Stimulated activated naive CD4-positive, alpha-beta T cell treated with Interleukin-2 at 50 U/mL for 16 hours (primary cell): ENCODE data around the gene HERPUD2.
"Not testable (repeated sequence)": the region's sequence is repeated elsewhere in the genome, so short reads cannot be mapped to it uniquely, and the experiment has no call there.

Experiments used
- DNase-seq: peaks from one replicate; lab custom pipeline; 2025; lab: John Stamatoyannopoulos, UW

HERPUD2 gene

DNA sequence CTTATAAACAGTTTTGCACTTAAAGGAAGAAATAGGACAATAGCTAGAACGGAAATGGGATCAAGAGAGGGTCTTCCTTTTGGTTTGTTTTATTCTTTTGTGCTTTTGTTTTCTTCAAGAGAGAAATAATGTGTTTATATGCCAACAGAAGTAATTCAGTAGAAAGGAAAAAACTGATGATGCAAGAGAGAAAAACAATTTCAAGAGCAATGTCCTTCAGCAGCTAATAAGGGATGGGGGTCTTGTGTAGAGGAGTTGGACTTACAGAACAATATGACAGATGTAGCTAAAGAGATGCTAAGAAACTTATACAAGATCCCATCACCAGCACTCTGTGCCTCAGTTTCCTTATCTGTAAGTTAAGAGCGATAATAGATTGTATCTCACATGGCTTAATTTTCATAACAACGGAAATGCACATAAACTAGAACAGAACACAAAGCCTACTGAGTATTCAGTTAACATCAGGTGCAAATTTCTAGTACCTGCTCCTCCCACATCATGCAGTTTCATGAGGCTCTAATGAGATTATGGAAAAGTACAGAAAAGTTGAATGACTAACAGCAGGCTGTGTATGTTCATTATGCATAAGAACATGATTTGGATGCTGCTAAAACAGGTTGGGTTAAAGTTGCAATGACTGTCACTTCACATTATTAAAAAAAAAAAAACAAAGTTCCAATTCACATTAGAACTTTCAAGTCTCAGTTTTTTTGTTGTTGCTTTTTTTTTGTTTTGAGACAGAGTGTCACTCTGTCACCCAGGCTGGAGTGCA lies 17.2 kb downstream of the HERPUD2 start:
- no peak for DNase-seq

DNA sequence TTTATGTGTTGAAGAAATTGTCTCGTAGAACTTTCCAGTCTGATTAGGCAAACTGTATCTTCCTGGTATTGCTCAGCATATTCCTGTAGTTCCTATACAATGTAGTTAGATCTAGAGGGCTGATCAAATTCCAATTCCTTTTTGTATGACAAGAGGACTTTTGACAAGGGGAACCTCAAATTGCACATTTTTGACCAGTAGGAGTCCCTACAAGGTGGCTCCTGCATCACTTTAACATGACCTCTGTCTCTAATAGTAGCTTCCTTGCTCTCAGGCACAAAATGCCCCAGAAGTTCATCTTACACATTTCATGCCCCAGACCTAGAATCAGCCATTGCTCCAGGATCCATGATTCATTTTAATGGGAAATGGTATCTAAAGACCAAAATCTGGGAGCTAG lies 18.7 kb downstream of the HERPUD2 start:
- no peak for DNase-seq

DNA sequence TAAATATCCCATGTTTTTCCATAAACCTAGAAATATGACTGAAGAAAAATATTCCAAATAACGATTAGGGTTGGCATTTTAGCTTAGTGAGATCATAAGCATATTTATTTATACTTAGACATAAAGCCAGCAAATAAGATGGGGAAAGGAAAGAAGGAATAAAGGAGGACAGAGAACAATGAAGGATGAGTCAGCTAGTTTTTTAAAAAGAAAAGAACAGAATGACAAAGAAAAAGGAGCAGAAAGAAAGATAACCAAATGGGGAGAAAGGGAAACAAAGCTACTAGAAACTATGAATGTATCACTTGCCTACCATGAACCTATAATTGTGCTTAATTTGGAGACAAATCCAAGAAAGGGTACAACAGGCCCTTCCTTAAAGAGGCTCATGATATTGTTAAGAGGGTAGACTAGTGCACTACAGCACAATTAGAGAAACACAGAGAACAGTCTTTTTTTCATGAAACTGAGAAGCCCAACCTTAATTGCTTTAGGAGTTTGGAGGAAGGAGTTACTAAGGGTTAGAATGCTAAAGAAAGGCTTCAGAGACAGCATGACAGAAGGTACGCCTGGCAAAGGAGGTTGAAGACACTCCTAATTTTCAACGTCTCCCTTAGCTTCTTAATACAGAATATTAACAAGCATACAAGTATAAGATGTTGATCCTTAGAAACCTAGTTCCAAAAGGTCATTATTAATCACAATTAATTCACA lies 23.9 kb downstream of the HERPUD2 start:
- no peak for DNase-seq

DNA sequence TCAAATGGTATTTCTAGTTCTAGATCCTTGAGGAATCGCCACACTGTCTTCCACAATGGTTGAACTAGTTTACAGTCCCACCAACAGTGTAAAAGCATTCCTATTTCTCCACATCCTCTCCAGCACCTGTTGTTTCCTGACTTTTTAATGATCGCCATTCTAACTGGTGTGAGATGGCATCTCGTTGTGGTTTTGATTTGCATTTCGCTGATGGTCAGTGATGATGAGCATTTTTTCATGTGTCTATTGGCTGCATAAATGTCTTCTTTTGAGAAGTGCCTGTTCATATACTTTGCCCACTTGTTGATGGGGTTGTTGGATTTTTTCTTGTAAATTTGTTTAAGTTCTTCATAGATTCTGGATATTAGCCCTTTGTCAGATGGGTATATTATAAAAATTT lies 34.5 kb downstream of the HERPUD2 start:
- DNase-seq, result not testable (repeated sequence)

DNA sequence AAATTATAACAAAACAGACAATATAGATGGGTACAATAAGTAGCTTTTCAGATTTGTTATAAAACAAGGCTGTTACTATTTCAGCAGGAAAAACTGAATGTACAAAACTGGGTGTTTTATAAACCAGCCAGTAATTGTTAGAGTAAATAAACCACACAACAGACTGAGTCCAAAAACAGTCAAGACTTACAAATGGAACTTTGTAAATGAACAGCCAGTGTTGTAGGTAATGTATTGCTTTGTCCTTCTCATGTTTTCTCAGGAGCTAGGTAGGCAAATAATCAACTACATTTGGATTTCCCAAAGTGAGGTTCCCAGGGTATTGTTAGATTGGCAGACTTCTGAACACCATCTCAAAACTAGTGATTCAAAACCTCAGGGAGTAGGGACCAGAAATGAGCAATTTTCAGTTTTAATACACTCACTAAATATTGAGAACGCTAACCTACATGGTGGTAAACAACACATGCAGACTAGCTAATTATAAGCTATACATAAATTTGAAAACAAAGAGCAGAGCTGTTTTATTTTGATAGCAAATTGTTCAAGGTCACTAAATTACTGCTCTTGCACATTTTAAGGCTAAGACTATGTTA lies 36.2 kb downstream of the HERPUD2 start:
- no peak for DNase-seq

DNA sequence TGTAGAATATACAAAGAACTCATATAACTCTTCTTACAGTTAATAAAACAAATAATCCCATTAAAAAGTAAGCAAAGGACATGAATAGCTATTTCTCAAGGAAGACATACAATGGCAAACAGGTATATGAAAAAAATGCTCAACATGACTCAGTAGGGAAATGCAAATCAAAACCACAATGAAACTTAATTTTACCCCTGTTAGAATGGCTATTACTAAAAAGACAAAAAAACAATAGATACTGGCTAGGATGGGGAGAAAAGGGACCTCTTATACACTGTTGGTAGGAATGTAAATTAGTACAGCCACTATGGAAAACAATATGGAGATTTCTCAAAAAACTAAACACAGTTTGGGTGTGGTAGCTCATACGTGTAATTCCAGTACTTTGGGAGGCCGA lies 37.8 kb downstream of the HERPUD2 start:
- no peak for DNase-seq

DNA sequence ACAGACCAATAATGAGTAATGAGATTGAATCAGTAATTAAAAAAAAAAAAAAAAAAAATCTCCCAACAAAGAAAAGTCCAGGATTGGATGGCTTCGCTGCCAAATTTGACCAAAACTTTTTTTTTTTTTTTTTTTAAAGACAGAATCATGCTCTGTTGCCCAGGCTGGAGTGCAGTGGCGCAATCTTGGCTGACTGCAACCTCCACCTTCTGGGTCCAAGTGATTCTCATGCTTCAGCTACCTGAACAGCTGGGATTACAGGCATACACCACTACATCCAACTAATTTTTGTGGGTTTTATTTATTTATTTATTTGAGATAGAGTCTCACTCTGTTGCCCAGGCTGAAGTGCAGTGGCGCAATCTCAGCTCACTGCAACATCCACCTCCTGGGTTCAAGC lies 40.4 kb downstream of the HERPUD2 start:
- not testable (repeated sequence) for DNase-seq

DNA sequence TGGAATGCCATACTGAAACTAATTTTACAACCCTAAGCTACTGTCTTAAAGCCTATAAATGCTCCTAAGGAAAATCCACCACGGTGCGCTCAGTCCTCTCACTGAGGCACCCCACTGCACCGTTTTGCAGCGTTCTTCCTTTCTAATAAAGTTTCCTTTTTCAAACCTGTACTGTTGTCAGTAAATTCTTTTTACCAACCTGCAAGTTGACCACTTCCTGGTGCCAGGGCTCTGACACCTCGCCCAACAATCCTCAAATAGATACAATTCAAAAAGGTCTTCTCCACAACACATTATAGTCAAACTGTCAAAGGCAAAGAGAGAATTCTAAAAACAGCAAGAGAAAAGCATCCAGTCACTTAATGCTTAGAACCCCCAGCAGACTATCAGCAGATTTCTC lies 42.8 kb downstream of the HERPUD2 start:
- DNase-seq, result no peak

DNA sequence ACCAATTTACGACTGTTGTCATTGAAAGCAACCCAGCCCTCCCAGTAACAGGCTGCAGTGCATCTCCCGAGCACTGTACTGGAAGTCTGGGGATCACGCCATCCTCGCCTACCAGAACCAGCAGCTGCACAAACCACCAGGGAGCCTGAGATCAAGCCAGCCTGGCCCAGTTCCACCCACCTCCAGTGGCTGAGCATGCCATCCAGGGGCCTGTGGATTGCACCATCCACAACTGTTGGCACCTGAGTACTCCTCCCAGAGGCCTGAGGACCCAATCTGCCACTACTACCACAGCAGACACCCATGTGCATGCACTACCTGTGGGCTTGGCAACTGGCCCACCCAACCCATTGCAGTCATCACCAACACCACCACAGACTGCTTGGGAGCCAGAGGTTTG lies 44.2 kb downstream of the HERPUD2 start:
- DNase-seq, result no peak

DNA sequence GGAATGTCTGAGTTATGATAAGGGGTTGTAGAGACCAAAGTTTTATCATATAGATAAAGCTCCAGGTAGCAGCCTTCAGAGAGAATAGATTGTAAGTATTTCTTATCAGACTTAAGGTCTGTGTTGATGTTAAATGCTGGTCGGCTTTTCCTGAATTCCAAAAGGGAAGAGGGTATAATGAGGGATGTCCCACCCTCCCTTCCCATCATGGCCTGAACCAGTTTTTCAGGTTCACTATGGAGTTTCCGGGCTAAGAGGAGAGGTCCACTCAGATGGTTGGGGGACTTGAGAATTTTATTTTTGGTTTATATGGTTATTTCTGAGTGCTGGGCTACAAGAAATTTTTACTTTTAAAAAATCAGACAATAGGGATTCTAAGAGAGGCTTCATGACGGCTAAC lies 45.2 kb downstream of the HERPUD2 start:
- DNase-seq, result no peak

DNA sequence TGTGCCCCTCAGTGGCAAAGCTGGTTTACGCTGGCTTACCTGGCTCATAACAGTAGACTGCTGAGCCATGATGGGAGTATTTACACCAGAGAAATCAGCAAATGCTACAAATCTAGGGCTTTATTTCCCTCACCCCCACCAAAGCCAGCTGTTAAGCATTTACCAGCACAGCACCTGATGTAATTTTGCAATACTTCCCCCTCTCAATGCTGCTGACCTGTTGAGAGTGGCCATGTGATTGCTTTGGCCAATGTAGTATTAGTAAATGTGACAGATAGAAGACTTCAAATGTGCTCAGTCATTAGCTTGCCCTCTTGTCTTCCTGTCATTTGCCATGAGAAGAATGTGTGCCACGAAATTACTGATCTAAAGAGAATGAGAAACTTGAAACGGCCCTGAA lies 46.6 kb downstream of the HERPUD2 start:
- DNase-seq, result no peak

DNA sequence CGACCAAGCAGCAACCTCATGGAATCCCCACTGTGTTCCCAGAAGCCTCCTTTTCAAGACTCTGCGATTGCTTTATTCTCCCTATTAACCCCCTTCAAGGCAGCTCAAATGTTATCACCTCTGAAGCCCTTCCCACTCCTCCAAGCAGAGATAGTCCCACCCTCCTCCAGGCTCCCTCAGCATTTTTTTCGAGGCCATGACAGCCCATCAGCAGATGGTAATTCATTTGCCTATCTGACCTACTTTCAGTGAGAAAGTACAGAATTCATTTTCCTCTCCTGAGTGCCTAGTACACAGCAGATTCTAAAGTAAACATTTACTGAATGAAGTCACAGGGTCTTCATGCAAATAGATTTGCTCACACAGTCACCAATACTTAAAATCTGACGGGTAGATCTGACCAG lies 47.8 kb downstream of the HERPUD2 start:
- DNase-seq, result no peak

DNA sequence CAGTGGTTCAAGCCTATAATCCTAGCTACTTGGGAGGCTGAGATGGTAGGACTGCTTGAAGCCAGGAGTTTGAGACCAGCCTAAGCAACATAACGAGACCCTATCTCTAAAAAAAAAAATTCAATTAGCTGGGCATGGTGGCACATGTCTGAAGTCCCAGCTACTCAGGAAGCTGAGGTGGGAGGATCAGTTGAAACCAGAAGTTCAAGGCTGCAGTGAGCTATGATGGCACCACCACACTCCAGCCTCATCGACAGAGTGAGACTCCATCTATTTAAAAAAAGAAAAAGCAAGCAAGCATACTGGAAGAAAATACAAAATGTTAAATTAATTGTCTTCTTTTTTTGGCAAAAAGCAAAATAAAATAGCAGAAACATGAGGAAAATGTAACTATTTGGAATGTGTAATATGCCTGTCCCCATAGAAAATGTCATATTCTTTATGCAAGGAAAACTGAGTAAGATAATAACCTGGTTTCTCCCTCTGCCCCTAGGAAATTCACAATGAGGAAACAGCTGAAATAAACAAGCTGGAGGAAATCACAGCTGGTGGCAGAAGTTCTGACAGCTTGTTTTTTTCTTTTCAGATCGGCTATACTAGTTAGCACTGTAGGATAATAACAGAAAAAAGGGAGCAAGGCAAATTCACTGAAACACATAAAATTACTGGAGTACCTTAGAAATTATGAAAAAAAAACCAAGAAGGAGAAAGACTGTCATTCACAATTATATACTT lies 48.5 kb downstream of the HERPUD2 start:
- no peak for DNase-seq

DNA sequence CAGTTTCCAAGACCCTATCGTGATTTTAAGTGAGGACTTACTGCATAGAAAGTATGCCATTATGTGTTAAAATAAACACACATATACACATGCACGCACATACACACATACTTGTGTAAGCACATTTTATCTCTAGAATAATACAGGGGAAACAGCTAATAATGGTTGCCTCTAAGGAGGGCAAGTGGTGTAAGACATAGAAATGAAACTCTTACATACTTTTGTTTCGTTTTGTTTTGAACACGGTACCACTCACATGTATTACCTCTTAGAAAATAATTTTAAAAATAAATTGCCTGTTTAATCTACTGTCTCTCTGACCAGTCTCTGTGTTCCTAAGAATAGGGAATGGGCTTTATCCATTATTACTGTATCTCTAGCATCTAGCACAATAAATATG lies 49.2 kb downstream of the HERPUD2 start:
- DNase-seq, result no peak

DNA sequence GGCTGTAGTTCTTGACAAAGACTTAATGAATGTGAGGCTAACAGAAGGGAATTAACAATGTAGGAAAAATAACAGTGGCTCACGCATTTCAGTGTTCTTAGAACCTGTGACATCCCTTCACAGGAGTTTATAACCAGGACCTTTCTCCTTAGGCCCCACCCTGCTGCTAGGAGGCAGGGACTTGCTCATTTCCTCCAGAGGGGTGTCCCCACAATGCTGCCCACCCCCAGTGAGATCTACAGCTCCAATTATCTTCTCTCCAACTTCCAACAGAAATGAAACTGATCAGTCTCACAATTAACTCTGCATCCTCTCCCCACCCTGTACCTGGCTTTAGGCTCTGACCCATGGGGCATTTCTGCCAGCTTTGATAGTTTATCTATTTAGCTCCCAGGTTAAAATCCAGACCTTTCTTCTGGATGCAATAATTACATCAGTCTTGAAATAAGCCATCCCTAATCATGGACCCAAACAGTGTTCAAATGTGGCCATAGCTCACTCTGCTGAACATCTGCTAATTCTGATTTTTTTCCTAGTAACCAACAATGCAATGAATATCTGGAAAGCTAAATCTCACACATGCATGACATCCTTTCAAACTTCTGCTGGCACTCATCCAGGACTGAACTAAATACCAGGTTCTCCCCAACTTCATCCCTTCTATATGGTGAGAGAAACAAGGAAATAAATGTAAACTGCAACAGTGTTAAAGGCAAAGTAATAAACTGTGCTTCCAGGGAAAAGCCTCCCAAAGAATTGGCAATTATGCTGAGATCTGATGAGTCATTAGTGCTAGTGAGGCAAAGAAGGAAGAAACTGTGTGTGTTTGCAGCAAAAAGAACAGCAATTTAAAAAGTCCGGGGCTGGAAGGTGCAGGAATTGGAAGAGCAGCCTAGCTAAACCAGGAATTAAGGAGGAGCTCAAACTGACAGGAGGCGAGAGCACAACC lies 64.6 kb downstream of the HERPUD2 start:
- no peak for DNase-seq

DNA sequence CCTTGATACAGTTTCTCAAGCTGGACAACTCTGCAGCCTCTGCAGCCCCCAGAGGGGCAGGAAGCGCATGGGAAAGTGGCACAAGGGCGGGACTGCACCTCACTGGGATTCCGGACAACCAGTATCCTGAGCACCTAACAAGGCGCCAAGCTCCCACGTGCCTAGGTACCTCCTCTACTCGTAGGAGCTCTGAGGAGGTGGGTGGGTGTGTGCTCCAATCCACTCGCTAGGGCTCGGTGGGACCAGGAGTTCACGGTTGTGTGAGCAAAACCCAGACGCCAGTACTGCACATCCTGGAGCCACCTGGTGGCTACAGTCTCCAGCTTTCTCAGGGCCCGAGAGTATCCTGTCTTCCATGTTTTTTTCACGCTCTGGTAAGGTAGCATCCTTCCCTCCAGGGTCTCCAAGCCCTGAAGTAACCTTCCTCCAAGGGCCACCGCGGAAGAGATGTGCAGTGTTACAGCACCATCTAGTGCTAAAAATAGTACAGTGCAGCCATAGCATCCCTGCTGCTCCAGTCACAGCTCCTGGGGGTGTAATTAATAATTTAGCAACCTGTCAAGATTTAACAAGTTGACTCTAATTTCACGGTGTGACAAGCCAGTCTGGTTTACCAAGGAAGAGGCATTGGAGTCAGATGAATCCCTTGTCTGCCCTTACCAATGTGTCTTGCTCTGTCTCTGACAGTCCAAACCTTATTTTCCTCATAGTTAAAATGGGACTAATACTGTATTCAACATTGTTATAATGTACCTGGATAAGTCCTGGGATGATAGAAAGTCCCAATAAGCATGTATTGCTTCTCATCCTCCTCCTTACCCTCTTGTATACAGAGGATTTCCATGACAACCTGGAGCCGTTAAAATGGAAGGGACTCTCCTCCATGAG lies 70.4 kb downstream of the HERPUD2 start:
- DNase-seq, result no peak

DNA sequence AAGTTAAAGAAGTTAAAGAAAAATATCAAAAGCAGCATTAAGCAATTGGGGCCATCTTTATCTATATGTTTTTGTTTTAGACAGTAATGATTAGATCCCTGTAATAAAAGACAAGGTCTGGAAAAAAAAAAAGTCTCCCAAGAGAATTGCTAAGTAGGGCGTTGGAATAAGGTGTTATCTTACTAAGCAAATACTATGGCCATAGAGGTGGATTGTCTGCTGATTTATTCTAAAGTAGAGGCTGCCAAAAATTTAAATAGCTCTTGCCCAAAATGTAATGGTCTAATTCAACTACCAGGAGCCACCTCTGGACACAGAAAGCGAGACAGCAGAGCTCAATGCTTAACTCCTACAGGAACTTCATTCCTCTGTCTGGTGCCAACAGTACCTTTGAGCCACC lies 71.6 kb downstream of the HERPUD2 start:
- no peak for DNase-seq

DNA sequence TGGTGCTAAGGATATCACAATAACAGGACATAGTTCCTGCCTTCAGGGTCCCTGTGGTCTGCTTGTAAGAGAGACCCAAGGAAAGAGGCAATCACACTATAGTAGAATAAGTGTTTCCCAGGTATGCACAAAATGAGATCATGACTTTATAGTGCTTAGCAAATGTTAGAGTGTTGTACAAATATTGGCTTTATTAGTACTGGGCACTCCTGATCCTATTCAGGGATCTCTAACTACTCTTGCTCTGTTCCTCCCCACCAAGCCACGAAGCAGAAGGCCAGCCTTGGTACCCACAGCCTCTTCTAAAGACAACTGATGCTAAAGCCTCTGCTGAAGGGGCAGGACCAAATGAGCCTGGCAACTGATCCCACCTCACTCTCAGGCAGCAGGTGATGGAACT lies 75.1 kb downstream of the HERPUD2 start:
- DNase-seq, result no peak

DNA sequence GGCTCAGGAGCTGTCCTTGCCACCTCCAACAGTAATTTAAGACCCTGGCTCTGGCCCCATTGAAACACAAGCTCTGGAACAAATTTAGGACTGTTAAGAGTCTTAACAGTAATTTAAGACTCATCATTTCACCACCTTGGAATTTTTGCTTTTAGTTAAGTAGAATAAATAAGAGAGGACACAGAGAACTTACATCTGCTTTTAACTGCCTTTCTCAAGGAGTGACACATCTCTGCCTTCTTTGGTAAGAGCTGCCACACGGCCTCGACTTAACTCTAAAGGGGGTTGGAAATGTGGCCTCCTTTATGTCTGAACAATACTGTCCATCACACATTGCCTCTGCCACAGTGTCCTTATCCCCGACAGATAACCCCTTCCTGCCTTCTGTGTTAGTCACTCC lies 77.9 kb downstream of the HERPUD2 start:
- DNase-seq, result no peak

DNA sequence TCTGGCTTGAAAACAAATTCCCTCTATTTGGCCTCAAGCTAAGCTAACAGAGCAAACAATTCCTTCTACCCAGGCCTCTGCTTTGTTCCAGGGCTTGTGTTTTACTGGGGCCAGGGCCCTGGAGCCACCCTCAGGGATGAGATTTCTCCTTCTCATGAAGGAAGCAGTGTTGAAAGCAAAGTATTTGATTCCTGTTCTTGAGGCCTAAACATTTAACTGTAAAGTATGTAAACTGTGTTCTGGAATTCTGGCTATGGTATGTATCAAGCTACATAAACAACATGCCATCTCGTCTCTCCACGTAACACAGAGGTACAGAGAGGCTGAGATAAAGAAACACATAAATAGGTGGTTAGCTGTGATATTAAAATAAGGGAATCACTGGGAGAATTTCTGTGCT lies 81.8 kb downstream of the HERPUD2 start:
- DNase-seq, result no peak

DNA sequence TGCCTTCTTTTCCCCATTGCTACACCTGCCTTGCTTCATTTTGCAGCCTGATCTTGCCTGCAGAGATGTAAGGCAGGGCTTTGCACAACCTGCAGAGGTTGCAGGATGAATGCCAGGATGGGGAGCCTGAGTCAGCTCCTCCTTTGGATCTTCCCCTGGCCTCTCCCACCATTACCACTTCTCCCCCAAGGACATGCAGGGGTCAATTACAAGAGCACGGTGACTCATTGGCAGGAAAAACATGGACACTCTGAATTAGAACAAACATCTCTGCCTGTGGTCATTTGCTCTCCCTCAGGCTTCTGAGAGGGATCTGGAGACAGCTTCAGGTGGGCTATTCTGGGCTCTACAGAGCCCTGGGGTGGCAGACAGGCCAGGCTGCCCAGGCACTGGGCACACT lies 89.2 kb downstream of the HERPUD2 start:
- DNase-seq, result no peak
